A673 (cell line): Measurements from ENCODE around the gene GABRB1. TPM values are rescaled to one million over a fixed set of nuclear protein-coding genes. Genes with fewer than 3 reads are reported as not detected.
A peak's percentile ranks its signal among the peaks of the same experiment; 100 is the strongest.

Experiments used
- BruUV-seq: library from RNA; stranded (reverse); fragments of 400-500 nt; replicated peaks from 2 replicates; lab custom pipeline; 2021; lab: Mats Ljungman, UMichigan
- CTCF ChIA-PET: fragments of 300-600 bp; sonication (Branson Sonifier 250); formaldehyde crosslinking; loops from one replicate; lab custom pipeline; 2022; ENCODE audit warnings: antibody characterized with exemption; lab: Charles Lee
- POLR2A ChIA-PET: fragments of 300-600 bp; sonication (Branson Sonifier 250); formaldehyde crosslinking; loops from one replicate; lab custom pipeline; 2022; ENCODE audit warnings: antibody characterized with exemption; ENCODE audit not compliant: low non-redundant PET; lab: Charles Lee
- DNase-seq: peaks from one replicate; pipeline ENCODE4 v3.0.0-alpha.2; 2015; ENCODE audit warnings: low spot score
- H3K27ac ChIP-seq: fragments of 200-600 bp; sonication (generic); 2 replicates; pipeline ENCODE4 v1.5.1; 2016; ENCODE audit warnings: mixed run types, low read depth, mild to moderate bottlenecking, mixed read lengths, antibody characterized with exemption, low read length; ENCODE audit not compliant: poor library complexity, severe bottlenecking
- H3K27me3 ChIP-seq: fragments of 200-600 bp; sonication (generic); replicated peaks from 2 replicates; pipeline ENCODE4 v1.6.1; 2017; ENCODE audit warnings: mixed run types, low read depth, mild to moderate bottlenecking, mixed read lengths, antibody characterized with exemption, low read length; ENCODE audit not compliant: insufficient read depth, poor library complexity
- H3K36me3 ChIP-seq: fragments of 200-600 bp; sonication (generic); 2 replicates; pipeline ENCODE4 v1.6.1; 2016; ENCODE audit warnings: mixed run types, mild to moderate bottlenecking, mixed read lengths, antibody characterized with exemption, low read length; ENCODE audit not compliant: insufficient read depth, poor library complexity, severe bottlenecking
- H3K4me1 ChIP-seq: fragments of 200-600 bp; sonication (generic); 2 replicates; pipeline ENCODE4 v1.6.1; 2017; ENCODE audit warnings: mixed run types, mild to moderate bottlenecking, mixed read lengths, antibody characterized with exemption, low read length; ENCODE audit not compliant: insufficient read depth, poor library complexity, severe bottlenecking
- H3K4me3 ChIP-seq: fragments of 200-600 bp; sonication (generic); 2 replicates; pipeline ENCODE4 v1.5.1; 2016; ENCODE audit warnings: low read depth, mixed run types, mild to moderate bottlenecking, mixed read lengths, low read length; ENCODE audit not compliant: poor library complexity, severe bottlenecking
- H3K9me3 ChIP-seq: fragments of 200-600 bp; sonication (generic); 2 replicates; pipeline ENCODE4 v1.6.1; 2016; ENCODE audit warnings: mixed run types, low read depth, mild to moderate bottlenecking, mixed read lengths, antibody characterized with exemption, low read length; ENCODE audit not compliant: poor library complexity, severe bottlenecking
- CTCF ChIP-seq: fragments of 300-800, 200-600 bp; sonication (generic); conservative IDR thresholded peaks from 2 replicates; pipeline ENCODE4 v1.5.1; 2017; ENCODE audit warnings: low read depth, mild to moderate bottlenecking, antibody characterized with exemption, low read length, moderate library complexity, mixed read lengths
- EZH2 ChIP-seq: fragments of 200-600 bp; sonication (generic); IDR thresholded peaks from 2 replicates; pipeline ENCODE4 v1.6.1; 2017; ENCODE audit warnings: borderline replicate concordance, low read depth, mild to moderate bottlenecking, mixed read lengths, antibody characterized with exemption, low read length; ENCODE audit not compliant: poor library complexity, severe bottlenecking
- intact Hi-C: fragments of 100-400 bp; cut with micrococcal nuclease; formaldehyde crosslinking; loops from one replicate; pipeline ENCODE4 v1.10.0; 2022; ENCODE audit not compliant: unreplicated experiment
- total RNA-seq: library from RNA; stranded (reverse); gene quantifications from 2 replicates; pipeline ENCODE4 v1.2.3, GENCODE V29; 2021

GABRB1 gene
- total RNA-seq, 1 experiment from 2014 or later = 1.0 TPM

- H3K36me3 ChIP-seq = no peaks in the 10 kb centered on the region
- peaks cover 11% of the 10 kb centered on the region for H3K4me1 ChIP-seq
- no peak for TF ChIP-seq CTCF
- no peak for TF ChIP-seq EZH2
- no peak overlapping the region for H3K27ac ChIP-seq
- BruUV-seq = no TSS peak
- POLR2A ChIA-PET = no interaction called here
- H3K4me3 ChIP-seq = no peak overlapping the region
- CTCF ChIA-PET = no interaction called here
- no peaks in the 10 kb centered on the region for H3K27me3 ChIP-seq
- no peak for DNase-seq
- H3K9me3 ChIP-seq = no peaks in the 10 kb centered on the region
- intact Hi-C loops = no loop called here
These were observed 294.7 kb downstream of the GABRB1 start for GRCh38 chr4:47326025-47326424.

DNA sequence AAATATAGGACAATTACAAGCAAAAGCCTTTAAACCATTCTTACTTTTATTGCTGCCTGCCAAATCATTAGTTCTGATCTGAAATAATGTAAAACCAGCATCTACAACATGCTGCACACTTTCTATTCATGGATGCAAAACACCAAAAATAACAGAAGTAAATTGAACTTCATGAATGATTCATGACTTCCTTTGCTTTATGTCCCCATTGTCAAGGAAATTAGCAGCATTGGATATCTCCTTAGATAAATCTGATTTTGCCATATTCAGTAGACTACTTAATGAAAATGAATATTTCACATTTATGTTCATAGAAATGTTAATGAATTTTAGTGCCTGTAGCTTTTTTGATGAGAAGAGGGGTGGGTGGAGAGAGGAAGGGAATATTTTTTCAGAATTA, 299.5 kb downstream of the GABRB1 start:
- DNase-seq = peak; percentile 85
- ChIA-PET POLR2A (no interaction called here), CTCF (interaction anchor here (0.6 kb wide), 1 partner anchor 208 kb away, joined by 3 read pairs; no protein-coding TSS in a partner anchor)
- Histone ChIP-seq H3K27me3 (no peaks in the 10 kb centered on the region), H3K4me3 (no peak overlapping the region), H3K9me3 (no peaks in the 10 kb centered on the region), H3K27ac (no peak overlapping the region), H3K36me3 (no peaks in the 10 kb centered on the region), H3K4me1 (peaks cover 11% of the 10 kb centered on the region)
- TF ChIP-seq EZH2 (no peak), CTCF (no peak)
- no TSS peak for BruUV-seq
- intact Hi-C loops = no loop called here

GRCh38 chr4:47334652-47335051, 303.3 kb downstream of the GABRB1 start:
- TF ChIP-seq EZH2 = no peak
- no peak for TF ChIP-seq CTCF
- Histone ChIP-seq H3K27me3 (no peaks in the 10 kb centered on the region), H3K4me1 (peaks cover 11% of the 10 kb centered on the region), H3K9me3 (no peaks in the 10 kb centered on the region), H3K27ac (no peak overlapping the region), H3K36me3 (no peaks in the 10 kb centered on the region), H3K4me3 (no peak overlapping the region)
- ChIA-PET CTCF (no interaction called here), POLR2A (no interaction called here)
- intact Hi-C loops = no loop called here
- BruUV-seq = no TSS peak
- no peak for DNase-seq
